T-helper 1 cell treated with Interleukin-12 subunit alpha and Interleukin-12 subunit beta and Interleukin-4 antibody, amounts not matched to agents 30 ng/mL and 1 ng/mL, for 36 hours (primary cell): ENCODE data around the gene TTLL5. TPM values are rescaled to one million over a fixed set of nuclear protein-coding genes. Genes with fewer than 3 reads are reported as not detected.

Experiments used
- intact Hi-C: fragments of 100-400 bp; cut with micrococcal nuclease; formaldehyde crosslinking; loops from one replicate; pipeline ENCODE4 v1.15.1; 2024
- total RNA-seq: library from RNA; stranded (reverse); gene quantifications from 2 replicates; pipeline ENCODE4 v1.2.3, GENCODE V29; 2022

The TTLL5 gene
- total RNA-seq, 1 donor from 2014 or later, result 31.7 TPM

GRCh38 chr14:75946785-75947184, 285.7 kb downstream of the TTLL5 start:
- intact Hi-C loops, result no loop called here

GRCh38 chr14:75952489-75952888, 291.4 kb downstream of the TTLL5 start:
- intact Hi-C loops, result no loop called here

DNA sequence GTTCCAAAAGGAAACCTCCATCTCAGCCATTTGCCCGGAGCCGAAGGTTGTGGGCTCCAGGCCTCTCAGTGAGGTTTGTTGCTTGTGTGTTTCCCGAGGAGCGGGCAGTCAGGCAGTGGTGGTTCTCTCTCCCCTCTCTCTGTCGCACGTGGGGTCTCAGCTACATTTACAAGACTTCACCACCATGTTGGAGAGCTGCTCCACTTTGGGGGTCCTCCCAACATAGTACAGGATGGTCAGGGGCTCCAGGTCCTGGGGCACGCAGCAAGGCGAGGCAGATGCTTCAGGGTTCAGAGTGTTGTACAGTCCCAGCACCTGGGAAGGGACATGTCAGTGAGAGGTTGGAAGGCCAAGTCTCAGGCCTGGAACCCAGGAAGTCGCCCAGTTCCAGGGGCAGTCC, 298.0 kb downstream of the TTLL5 start:
- intact Hi-C loops, result no loop called here

DNA sequence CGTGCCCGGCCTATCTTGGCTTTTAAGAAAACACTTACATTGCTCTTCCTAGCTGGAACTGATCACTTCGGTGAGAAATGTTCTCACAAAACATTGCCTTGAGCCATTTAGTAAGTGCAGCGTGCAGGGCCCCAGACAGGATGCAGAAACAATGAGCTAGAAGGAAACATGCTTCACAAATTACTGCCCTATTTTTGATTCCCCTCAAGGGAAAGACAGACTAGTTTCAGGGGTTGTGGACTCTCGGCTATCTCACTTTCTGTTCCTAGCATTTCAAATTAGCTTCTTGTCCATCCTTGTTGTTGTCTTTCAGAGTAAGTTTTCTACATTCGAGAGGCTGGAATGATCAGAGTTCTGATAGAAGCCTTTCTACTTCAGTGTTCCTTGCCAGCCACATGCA, 299.2 kb downstream of the TTLL5 start:
- intact Hi-C loops, result no loop called here

- intact Hi-C loops, result no loop called here
These were observed 300.6 kb downstream of the TTLL5 start for GRCh38 chr14:75961662-75962061.

GRCh38 chr14:75967866-75968265, 306.8 kb downstream of the TTLL5 start:
- intact Hi-C loops, result no loop called here

- intact Hi-C loops, result no loop called here
These were observed 307.4 kb downstream of the TTLL5 start for GRCh38 chr14:75968456-75968855.

GRCh38 chr14:75969126-75969525, 308.1 kb downstream of the TTLL5 start:
- intact Hi-C loops, result no loop called here

- intact Hi-C loops, result no loop called here
These were observed 308.8 kb downstream of the TTLL5 start for GRCh38 chr14:75969891-75970290.

GRCh38 chr14:75970989-75971388, 309.9 kb downstream of the TTLL5 start:
- intact Hi-C loops, result no loop called here

DNA sequence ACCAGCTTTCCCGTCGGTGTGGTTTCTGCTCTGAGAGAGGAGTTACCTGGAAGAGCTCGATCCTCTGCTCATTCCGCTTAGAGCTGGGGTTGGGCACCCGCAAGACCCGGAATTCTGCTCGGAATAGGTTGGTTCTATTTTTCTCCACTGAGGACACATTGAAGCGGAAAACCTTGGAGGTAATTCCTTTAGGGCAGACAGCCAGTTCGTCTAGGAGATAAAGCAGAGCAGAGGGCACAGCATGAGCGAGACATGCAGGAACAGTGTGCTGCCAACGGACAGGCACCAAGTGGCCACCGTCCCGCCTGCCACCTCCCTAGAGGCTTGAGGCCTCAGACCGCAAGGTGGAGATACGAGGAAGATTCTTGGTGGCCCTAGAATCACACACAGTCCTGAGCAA, 310.5 kb downstream of the TTLL5 start:
- intact Hi-C loops, result no loop called here

DNA sequence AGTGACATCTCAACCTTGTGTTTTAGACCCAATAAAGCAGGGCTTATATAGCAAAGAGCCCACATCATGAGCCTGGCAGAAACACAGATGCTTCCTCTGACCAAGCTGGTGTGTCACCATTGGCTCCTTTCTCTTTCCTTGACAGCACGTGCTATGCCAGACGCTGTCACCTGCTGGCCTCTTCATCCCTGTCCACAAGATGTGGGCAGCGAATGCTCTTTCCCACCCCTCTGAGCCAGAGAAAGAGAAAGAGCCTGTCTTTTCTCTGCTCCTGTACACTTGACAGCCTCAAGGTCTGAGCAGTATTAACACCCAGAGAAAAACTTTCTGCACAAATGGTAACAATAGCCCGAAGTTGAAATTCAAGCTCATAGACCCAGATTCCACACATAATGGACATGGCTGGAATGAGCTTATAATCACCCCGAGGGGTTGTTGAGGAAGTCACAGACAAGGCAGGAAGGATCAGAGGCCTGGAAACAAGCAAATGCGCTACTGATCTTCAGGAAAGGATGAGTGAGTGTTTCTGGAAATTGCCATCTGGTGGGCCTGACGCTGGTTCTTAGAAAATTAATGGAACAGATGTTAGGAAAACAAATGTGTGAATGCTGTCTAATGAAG, 311.9 kb downstream of the TTLL5 start:
- intact Hi-C loops, result no loop called here

DNA sequence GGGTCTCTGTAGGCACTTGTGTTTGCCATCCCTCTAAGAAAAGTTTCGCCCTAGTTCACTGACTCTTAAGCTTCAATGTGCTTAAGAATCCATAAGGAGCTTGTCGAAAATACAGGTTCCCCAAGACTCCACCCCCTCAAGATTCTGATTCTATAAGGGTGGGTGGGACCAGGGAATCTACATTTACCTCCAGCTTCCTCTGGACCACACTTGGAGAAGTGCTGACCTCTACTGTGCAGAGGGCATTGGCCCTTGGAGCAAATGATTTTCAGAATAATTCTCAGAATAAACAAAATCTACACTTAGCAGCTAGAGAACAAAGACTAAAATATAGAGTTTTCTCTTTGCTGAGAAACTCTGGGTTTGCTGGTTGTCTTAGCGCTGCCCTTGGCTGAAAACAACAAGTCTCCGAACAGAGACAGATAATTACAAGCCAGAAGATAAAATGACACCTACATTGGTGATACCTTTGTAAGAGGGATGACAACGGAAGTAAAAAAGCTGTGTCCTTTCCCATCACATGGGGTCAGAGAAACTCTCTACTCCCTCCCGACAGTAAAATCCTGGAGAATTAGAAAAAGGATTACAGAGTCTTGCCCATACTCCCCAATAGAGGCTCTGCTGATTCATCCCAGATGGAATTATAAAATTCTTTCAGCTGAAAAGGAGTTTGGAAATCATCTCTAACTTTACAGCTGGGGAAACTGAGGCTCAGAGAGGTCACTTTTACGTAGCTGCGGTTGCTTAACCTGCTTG, 316.0 kb downstream of the TTLL5 start:
- intact Hi-C loops, result no loop called here

DNA sequence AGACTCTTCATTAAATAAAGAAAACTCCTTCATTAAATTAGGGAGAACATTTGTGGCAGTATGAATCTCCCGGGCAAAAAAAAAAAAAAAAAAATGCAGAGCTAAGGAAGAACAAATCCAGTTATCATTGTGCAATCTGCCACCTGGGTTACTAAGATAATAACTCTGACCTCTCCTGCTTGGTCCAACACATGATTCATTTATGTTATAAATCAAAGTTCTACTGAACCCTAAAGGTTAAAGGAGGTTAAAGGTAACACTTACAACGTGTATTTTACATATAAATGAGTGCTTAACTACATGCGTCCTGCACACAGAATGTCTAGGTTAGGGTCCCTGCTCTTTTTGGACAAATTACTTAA, 316.5 kb downstream of the TTLL5 start:
- intact Hi-C loops, result no loop called here

DNA sequence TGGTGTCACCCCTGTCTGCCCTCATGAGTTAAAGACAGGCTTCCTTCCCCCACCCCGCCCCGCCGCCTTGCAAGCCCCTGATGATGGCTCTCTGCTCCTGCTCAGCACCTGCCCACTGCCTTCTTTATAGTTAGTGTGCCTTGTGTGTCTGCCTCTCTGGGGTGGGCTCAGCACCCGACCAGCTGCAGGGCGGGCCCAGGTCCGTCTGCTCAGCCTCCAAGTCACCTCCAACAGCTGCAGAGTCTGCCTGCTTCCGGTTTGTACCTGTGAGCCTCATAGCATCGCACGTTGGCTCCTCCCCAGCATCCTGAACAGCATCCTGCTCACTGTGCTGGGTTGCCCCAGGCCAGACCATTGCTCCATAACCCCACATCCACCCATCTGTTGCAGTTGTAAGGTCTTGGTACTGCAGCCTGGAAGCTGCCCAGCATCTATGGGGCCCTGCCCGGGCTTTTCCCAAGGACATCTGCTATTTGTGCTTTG, 317.2 kb downstream of the TTLL5 start:
- intact Hi-C loops, result no loop called here

DNA sequence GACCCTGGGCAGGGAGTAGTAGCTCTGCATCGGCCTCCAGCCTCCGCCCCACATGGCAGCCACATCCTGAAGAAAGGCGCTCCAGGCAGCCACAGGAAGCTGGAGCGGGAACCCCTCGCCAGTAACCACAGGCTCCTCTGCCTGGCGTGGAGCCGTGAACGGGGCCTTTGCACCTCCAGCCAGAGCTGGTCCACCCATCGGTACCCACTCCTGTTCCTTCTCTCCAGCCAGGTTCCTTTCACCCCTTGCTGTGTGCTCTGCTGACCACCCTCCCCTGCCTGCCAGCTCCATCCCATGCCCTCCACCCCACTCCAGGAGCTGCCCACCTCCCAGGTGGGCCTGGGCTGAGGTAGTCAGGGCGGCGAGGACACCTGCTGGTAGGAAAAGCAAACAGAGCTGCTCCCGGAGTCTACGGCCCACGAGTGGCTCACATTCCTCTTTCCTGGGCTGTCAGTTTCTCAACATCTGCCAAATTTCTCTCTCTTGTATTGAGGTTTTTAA, 318.1 kb downstream of the TTLL5 start:
- intact Hi-C loops, result no loop called here

DNA sequence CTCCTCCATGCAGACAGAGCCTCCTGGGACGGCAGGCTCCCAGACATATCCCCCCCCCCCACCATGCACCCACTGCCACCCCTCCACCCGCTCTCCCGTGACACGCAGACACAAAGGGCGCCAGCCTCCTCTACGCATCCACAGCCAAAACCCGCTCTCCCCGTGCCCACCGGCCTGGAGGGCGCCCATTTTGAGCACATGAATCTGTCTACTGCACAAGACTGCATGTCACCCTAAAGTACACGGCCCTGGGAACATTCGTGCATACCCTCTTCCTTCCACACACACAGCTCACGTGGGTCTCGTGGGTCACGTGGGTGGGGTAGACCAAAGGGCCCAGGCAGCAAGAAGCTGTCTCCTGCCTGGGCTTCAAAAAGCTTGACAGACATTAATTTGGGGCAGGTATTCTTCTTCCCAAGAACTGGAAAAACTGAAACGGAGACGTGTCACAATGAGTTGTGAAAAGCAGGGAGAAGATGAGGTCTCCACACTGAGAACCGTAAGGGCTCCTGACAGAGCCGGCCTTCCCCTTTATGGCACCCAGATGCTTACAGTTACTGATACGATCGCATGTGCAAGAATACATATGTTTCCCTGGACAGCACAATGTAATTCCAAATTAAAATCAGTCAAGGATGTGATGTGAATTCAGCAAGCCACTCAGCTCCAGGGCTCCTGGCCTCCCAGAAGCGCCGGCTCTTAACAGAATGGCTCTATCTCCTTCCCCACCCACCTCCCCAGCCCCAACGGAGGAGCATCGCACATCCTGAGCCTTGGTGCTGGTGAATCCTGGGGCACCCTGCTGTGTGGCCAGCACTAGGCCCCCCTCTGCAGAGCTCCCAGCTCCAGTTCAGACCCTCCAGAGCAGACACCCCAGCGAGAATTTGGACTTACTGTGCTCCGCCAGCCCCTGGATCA, 318.9 kb downstream of the TTLL5 start:
- intact Hi-C loops, result loop anchor here (5.0 kb wide), 2 partner anchors 853 to 982 kb away; partner anchors contain the start of gene NEK9

- intact Hi-C loops, result loop anchor here (5.0 kb wide), 2 partner anchors 854 to 981 kb away; partner anchors contain the start of gene NEK9
These were observed 319.8 kb downstream of the TTLL5 start for GRCh38 chr14:75980856-75981255.

DNA sequence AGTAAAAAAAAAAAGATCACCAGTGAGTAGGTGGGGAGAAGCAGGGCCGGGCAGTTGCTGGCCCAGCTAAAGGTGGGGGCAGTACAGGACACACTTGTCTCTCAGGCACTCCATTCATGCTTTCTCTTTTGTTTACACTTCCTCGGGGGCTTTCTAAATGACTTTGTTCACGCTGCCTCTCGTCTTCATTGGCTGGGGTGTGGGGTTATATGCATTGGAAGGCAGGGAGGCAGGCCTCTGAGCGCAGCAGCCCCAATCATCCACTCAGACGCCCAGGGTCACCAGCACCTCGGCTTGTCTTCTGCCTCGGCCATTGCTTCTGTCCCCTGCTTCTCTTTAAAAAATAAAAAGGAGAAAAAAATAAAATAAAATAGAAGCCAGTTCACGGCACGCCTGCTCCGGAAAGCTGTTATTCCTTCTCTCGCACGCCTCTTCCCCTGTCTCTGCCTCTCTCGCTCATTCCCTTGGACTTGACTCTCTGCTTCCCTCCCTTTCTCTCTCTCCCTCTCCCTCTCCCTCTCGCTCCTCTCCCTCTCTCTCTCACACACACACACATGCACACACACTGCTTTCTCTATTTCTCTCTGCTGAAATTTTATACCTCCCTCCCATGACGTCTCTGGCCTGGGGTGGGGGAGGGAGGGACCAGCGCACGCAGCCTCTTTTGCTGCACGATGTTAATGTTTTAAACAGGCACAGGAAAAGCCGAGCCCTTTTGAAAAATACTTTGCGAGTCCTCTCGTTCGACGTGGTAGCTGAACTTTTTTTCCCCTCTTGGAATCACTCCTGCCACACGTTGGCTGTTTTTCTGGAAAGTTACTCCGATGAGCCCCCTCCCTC, 320.6 kb downstream of the TTLL5 start, which contains the start of gene TGFB3:
TGFB3 (minus strand) TSS at position 570 of the 840 bp plus-strand sequence. CDS start 1,102 bp downstream, outside the sequence.
- intact Hi-C loops, result loop anchor here (1.0 to 5.0 kb wide), 5 partner anchors 75 to 981 kb away; partner anchors contain the start of gene NEK9
